Ishikawa (cell line): ENCODE results near the gene BARX1.

Source experiments
- CEBPB ChIP-seq: IDR thresholded peaks from 2 replicates; pipeline ENCODE4 v1.6.1; 2012
- EGR1 ChIP-seq: IDR thresholded peaks from 2 replicates; pipeline ENCODE4 v1.6.1; 2012
- EP300 ChIP-seq: IDR thresholded peaks from 2 replicates; pipeline ENCODE4 v1.6.1; 2012; ENCODE audit warnings: borderline replicate concordance
- FOXM1 ChIP-seq: IDR thresholded peaks from 2 replicates; pipeline ENCODE4 v1.6.1; 2012; ENCODE audit warnings: low read depth, borderline replicate concordance
- MAX ChIP-seq: IDR thresholded peaks from 2 replicates; pipeline ENCODE4 v1.6.1; 2012
- NFIC ChIP-seq: IDR thresholded peaks from 2 replicates; pipeline ENCODE4 v1.6.1; 2012
- TAF1 ChIP-seq: IDR thresholded peaks from 2 replicates; pipeline ENCODE4 v1.6.1; 2012; ENCODE audit warnings: low read depth, mild to moderate bottlenecking
- ZBTB7A ChIP-seq: IDR thresholded peaks from 2 replicates; pipeline ENCODE4 v1.6.1; 2012; ENCODE audit warnings: low read depth

- TF ChIP-seq FOXM1: no peak
- no peak for TF ChIP-seq MAX
- TF ChIP-seq CEBPB: no peak
- TF ChIP-seq TAF1: no peak
- TF ChIP-seq EP300: no peak
- no peak for TF ChIP-seq NFIC
- no peak for TF ChIP-seq EGR1
- no peak for TF ChIP-seq ZBTB7A
Measured at GRCh38 chr9:93908591-93909241, 46.4 kb downstream of the BARX1 start.
